Osteoblast (primary cell): ENCODE data around the gene TNS4. TPM values are rescaled to one million over a fixed set of nuclear protein-coding genes. Genes with fewer than 3 reads are reported as not detected.

Experiments used
- DNase-seq: peaks from one replicate; pipeline ENCODE4 v3.0.0; 2011; ENCODE audit warnings: low spot score, mixed read lengths; ENCODE audit not compliant: insufficient read length; ENCODE audit errors: missing footprints
- H2AFZ ChIP-seq: 2 replicates; pipeline ENCODE4 v1.6.0; 2011; ENCODE audit warnings: mild to moderate bottlenecking, low read length
- H3K27ac ChIP-seq: 2 replicates; pipeline ENCODE4 v1.5.1; 2011; ENCODE audit warnings: mild to moderate bottlenecking, low read depth, low read length, moderate library complexity
- H3K27me3 ChIP-seq: 2 replicates; pipeline ENCODE4 v1.6.0; 2012; ENCODE audit warnings: mild to moderate bottlenecking, control low read depth, inconsistent platforms, low read length, moderate library complexity; ENCODE audit not compliant: insufficient read depth
- H3K36me3 ChIP-seq: 2 replicates; pipeline ENCODE4 v1.5.1; 2011; ENCODE audit warnings: mild to moderate bottlenecking, low read length, control low read depth, moderate library complexity; ENCODE audit not compliant: insufficient read depth
- H3K4me1 ChIP-seq: 2 replicates; pipeline ENCODE4 v1.5.1; 2011; ENCODE audit warnings: mild to moderate bottlenecking, low read length, control low read depth, moderate library complexity; ENCODE audit not compliant: insufficient read depth
- H3K4me2 ChIP-seq: 2 replicates; pipeline ENCODE4 v1.6.0; 2011; ENCODE audit warnings: mild to moderate bottlenecking, low read length; ENCODE audit not compliant: insufficient read depth
- H3K4me3 ChIP-seq: fragments of 200-600 bp; sonication (generic); 3 replicates; pipeline ENCODE4 v1.5.1; 2012; ENCODE audit warnings: mild to moderate bottlenecking, low read length, inconsistent platforms; ENCODE audit not compliant: insufficient read depth
- H3K79me2 ChIP-seq: 2 replicates; pipeline ENCODE4 v1.6.0; 2012; ENCODE audit warnings: mild to moderate bottlenecking, low read length, control low read depth, inconsistent platforms; ENCODE audit not compliant: insufficient read depth
- H3K9me3 ChIP-seq: 2 replicates; pipeline ENCODE4 v1.5.1; 2011; ENCODE audit warnings: low read depth, low read length, control low read depth
- H4K20me1 ChIP-seq: 2 replicates; pipeline ENCODE4 v1.6.0; 2012; ENCODE audit warnings: mild to moderate bottlenecking, low read length, control low read depth; ENCODE audit not compliant: insufficient read depth
- total RNA-seq: library from RNA; depleted of rRNA; stranded (reverse); fragments of >200 nt; gene quantifications from 2 replicates; pipeline ENCODE4 v1.2.3, GENCODE V29; 2012
- TF ChIP-seq, protein P1 (sequence below): IDR thresholded peaks from 2 replicates; pipeline ENCODE4 v1.5.1; 2011; ENCODE audit warnings: mild to moderate bottlenecking, low read depth, low read length, moderate library complexity; ENCODE audit errors: extremely low read depth

The TNS4 gene
- total RNA-seq, 1 donor = under 0.01 TPM

DNA sequence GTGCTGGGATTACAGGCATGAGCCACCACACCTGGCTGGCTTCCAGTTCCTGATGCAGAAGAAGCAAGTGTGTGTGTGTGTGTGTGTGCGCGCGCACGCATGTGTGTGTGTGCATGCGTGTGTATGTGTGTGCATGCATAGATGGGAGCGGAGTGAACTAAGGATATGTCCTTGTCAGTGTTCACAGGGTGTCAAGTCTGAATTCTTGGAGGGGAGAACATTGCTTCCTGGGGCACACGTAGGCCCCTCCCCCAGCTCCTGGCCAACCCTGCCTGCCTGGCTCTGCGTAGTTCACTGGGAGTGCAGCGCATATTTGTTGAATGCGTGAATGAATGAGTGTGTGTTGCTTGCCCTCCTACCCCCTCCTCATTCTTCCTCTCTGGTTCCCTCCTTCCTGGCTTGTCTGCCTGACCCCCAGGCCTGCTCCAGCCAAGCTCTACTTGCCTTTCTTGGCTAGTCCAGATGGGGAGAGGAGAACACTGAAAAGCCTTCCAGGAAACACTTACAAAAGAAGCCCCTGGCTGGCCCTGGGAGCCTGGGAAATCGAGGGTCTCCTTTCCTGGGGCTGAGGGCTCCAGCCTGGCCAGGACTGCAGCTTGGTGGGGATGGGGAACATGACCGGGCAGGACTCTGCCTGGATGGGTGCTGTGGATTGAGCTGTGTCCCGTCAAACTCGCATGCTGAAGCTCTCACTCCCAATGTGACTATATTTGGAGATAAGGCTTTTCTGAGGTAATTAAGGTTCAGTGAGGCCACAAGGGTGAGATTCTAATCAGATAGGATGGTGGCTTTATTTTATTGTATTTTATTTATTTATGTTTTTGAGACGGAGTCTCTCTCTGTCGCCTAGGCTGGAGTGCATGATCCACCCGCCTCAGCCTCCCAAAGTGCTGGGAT lies 30.2 kb downstream of the TNS4 start:
- H2AFZ ChIP-seq = no peak overlapping the region
- H3K4me2 ChIP-seq = no peak overlapping the region
- H3K27me3 ChIP-seq = no peaks in the 10 kb centered on the region
- H3K36me3 ChIP-seq = no peaks in the 10 kb centered on the region
- H3K27ac ChIP-seq = peak overlapping the region; percentile 87
- TF ChIP-seq, protein P1, sequence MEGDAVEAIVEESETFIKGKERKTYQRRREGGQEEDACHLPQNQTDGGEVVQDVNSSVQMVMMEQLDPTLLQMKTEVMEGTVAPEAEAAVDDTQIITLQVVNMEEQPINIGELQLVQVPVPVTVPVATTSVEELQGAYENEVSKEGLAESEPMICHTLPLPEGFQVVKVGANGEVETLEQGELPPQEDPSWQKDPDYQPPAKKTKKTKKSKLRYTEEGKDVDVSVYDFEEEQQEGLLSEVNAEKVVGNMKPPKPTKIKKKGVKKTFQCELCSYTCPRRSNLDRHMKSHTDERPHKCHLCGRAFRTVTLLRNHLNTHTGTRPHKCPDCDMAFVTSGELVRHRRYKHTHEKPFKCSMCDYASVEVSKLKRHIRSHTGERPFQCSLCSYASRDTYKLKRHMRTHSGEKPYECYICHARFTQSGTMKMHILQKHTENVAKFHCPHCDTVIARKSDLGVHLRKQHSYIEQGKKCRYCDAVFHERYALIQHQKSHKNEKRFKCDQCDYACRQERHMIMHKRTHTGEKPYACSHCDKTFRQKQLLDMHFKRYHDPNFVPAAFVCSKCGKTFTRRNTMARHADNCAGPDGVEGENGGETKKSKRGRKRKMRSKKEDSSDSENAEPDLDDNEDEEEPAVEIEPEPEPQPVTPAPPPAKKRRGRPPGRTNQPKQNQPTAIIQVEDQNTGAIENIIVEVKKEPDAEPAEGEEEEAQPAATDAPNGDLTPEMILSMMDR = no peak
- H3K79me2 ChIP-seq = no peaks in the 10 kb centered on the region
- no peaks in the 10 kb centered on the region for H3K9me3 ChIP-seq
- no peaks in the 10 kb centered on the region for H4K20me1 ChIP-seq
- H3K4me1 ChIP-seq = peaks cover 28% of the 10 kb centered on the region
- peak; percentile 84 for DNase-seq
- no peak overlapping the region for H3K4me3 ChIP-seq

DNA sequence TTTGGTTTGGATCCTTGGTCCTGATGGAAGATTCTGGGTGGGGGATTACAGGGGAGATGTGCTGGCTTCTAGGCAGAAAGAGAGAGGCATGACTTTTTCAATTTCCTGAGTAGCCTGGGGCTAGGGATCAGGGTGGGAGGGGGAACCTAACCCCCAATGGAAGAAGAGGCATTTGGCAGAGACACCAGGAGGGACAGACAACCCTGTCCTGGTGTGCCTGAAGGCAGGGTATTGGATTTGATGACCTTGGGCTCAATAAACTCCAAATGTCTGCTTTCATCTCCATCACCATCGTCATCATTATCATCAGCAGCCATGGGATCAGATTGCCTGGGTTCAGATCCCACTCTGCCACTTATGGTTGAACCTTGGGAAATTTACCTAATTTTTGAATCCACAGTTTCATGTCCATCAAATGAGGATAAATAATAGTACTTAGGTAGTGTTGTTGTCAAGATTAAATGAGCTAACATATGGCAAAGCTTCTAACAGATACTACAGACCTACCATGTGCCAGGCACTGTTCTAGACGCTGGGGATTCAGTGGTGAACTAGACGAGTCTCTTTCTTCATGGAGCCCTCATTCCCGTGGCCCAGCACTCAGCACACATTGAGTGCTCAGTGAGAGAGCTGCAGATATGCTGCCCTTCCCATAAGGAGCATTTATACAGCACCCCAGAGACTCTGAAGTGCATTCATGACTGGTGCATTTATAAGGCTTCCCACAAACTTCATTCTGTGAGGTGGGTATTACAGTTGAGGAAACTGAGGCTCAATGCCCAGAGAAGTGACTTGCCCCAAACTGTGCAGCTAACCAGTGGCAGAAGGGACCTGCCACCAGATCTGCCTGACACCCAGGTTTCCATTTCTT lies 31.4 kb downstream of the TNS4 start:
- Histone ChIP-seq H3K36me3 (no peaks in the 10 kb centered on the region), H3K79me2 (no peaks in the 10 kb centered on the region), H3K4me1 (peaks cover 20% of the 10 kb centered on the region), H3K4me3 (no peak overlapping the region), H2AFZ (no peak overlapping the region), H3K27me3 (no peaks in the 10 kb centered on the region), H3K27ac (peak overlapping the region; percentile 87), H4K20me1 (no peaks in the 10 kb centered on the region), H3K4me2 (no peak overlapping the region), H3K9me3 (no peaks in the 10 kb centered on the region)
- DNase-seq = peak; percentile 31
- TF ChIP-seq, protein P1 = no peak

DNA sequence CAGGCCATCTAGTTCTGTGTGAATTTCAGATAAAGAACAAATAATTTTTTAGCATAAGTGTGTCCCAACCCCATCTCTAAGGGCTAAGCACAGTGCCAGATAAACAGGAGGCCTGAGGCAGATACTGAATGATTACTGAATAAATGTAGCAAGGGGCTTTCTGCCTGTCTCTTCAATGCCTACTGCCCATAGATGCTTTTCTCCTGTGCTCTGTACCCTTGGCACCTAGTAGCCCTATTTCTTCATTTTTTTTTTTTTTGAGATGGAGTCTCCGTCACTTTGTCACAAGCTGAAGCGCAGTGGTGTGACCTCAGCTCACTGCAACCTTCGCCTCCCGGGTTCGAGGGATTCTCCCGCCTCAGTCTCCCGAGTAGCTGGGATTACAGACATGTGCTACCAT lies 32.9 kb downstream of the TNS4 start:
- Histone ChIP-seq H3K36me3 (no peaks in the 10 kb centered on the region), H4K20me1 (no peaks in the 10 kb centered on the region)

More for the DNA sequence above, 32.9 kb downstream of the TNS4 start:
- Histone ChIP-seq H3K9me3 (no peaks in the 10 kb centered on the region), H3K4me2 (no peak overlapping the region), H2AFZ (no peak overlapping the region), H3K4me3 (no peak overlapping the region), H3K27ac (no peak overlapping the region), H3K27me3 (no peaks in the 10 kb centered on the region), H3K79me2 (no peaks in the 10 kb centered on the region), H3K4me1 (peaks cover 20% of the 10 kb centered on the region)
- TF ChIP-seq, protein P1 = no peak
- DNase-seq = peak; percentile 27
